K562 treated with DMSO at 1 percent for 48 hours (cell line): ENCODE data around the gene CCDC187. TPM values are rescaled to one million over a fixed set of nuclear protein-coding genes. Genes with fewer than 3 reads are reported as not detected.

Experiments
- total RNA-seq: library from RNA; unstranded; fragments of 300-600 nt; gene quantifications from 2 replicates; pipeline ENCODE4 v1.2.3, GENCODE V29; 2022; ENCODE audit warnings: low replicate concordance; ENCODE audit errors: extremely low read depth

The CCDC187 gene
- total RNA-seq, result not detected in 2 replicates

GRCh38 chr9:136303825-136304416 is at the start of gene CCDC187:
CCDC187 (minus strand) TSS chr9:136304094; CDS start chr9:136303830, 264 bp downstream.

GRCh38 chr9:136327304-136327974 is 23.5 kb upstream of the CCDC187 start, which contains the start of gene GPSM1:
GPSM1 (plus strand) TSS chr9:136327539; CDS start chr9:136327696, 157 bp downstream.

GRCh38 chr9:136245219-136246150 is 58.4 kb downstream of the CCDC187 start, which contains the start of gene QSOX2:
QSOX2 (minus strand) TSS chr9:136245812; CDS start chr9:136245803, 9 bp downstream.

GRCh38 chr9:136204838-136205706 is 98.8 kb downstream of the CCDC187 start, which contains the start of gene LHX3:
LHX3 (minus strand) TSS chr9:136205128; CDS start chr9:136205012, 116 bp downstream.

Other genes starting within 250 kb of the CCDC187 start
- not detected in 2 replicates for gene NACC2, start 208.8 kb downstream of the CCDC187 start, total RNA-seq
- 280 TPM in 1 of 2 replicates, not detected in the other for gene TMEM250, start 185.2 kb downstream of the CCDC187 start, total RNA-seq
- gene LHX3, start 99.0 kb downstream of the CCDC187 start, total RNA-seq, result not detected in 2 replicates
- gene QSOX2, start 58.3 kb downstream of the CCDC187 start, total RNA-seq, result not detected in 2 replicates
- not detected in 2 replicates for gene GPSM1, start 23.4 kb upstream of the CCDC187 start, total RNA-seq
- not detected in 2 replicates for gene DNLZ, start 59.6 kb upstream of the CCDC187 start, total RNA-seq
- gene CARD9, start 69.6 kb upstream of the CCDC187 start, total RNA-seq, result not detected in 2 replicates
- not detected in 2 replicates for gene SNAPC4, start 96.1 kb upstream of the CCDC187 start, total RNA-seq
- gene ENTR1, start 106.5 kb upstream of the CCDC187 start, total RNA-seq, result not detected in 2 replicates
- not detected in 2 replicates for gene PMPCA, start 106.6 kb upstream of the CCDC187 start, total RNA-seq
- not detected in 2 replicates for gene INPP5E, start 135.8 kb upstream of the CCDC187 start, total RNA-seq
- gene SEC16A, start 178.9 kb upstream of the CCDC187 start, total RNA-seq, result 155 TPM in 1 of 2 replicates, not detected in the other
- not detected in 2 replicates for gene NOTCH1, start 242.0 kb upstream of the CCDC187 start, total RNA-seq